OCI-LY7 (cell line): ENCODE data around the gene COQ5. TPM values are rescaled to one million over a fixed set of nuclear protein-coding genes. Genes with fewer than 3 reads are reported as not detected.

Source experiments
- BruUV-seq: library from RNA; stranded (reverse); fragments of 400-500 nt; replicated peaks from 2 replicates; lab custom pipeline; 2021; lab: Mats Ljungman, UMichigan
- CTCF ChIA-PET: fragments of 300-600 bp; sonication (Branson Sonifier 250); formaldehyde crosslinking; loops from one replicate; lab custom pipeline; 2022; ENCODE audit warnings: antibody characterized with exemption; ENCODE audit not compliant: unreplicated experiment; lab: Charles Lee
- POLR2A ChIA-PET: fragments of 300-600 bp; sonication (Branson Sonifier 250); formaldehyde crosslinking; loops from one replicate; lab custom pipeline; 2022; ENCODE audit warnings: antibody characterized with exemption; lab: Charles Lee
- DNase-seq: peaks from one replicate; pipeline ENCODE4 v3.0.0-alpha.2; 2015; ENCODE audit warnings: low spot score
- H2AFZ ChIP-seq: fragments of 200-600 bp; sonication (generic), shearing (Covaris generic); 2 replicates; pipeline ENCODE4 v1.6.1; 2014; ENCODE audit warnings: mild to moderate bottlenecking, antibody characterized with exemption, low read length, moderate library complexity
- H3K27ac ChIP-seq: fragments of 200-600 bp; sonication (generic); 2 replicates; pipeline ENCODE4 v1.5.1; 2014; ENCODE audit warnings: mixed run types, low read depth, mild to moderate bottlenecking, moderate library complexity, low read length, inconsistent platforms; ENCODE audit not compliant: poor library complexity, severe bottlenecking
- H3K36me3 ChIP-seq: fragments of 200-600 bp; sonication (generic); 2 replicates; pipeline ENCODE4 v1.6.1; 2014; ENCODE audit warnings: mild to moderate bottlenecking, antibody characterized with exemption, low read length, moderate library complexity, mixed read lengths; ENCODE audit not compliant: insufficient read depth
- H3K4me1 ChIP-seq: fragments of 200-600 bp; sonication (generic); 2 replicates; pipeline ENCODE4 v1.5.1; 2014; ENCODE audit warnings: mild to moderate bottlenecking, low read length; ENCODE audit not compliant: insufficient read depth, poor library complexity, severe bottlenecking
- H3K4me2 ChIP-seq: fragments of 200-600 bp; sonication (generic); 2 replicates; pipeline ENCODE4 v1.6.1; 2014; ENCODE audit warnings: mild to moderate bottlenecking, low read length
- H3K4me3 ChIP-seq: fragments of 200-600 bp; sonication (generic); 2 replicates; pipeline ENCODE4 v1.5.1; 2014; ENCODE audit warnings: mild to moderate bottlenecking, low read depth, low read length; ENCODE audit not compliant: poor library complexity, severe bottlenecking
- H3K79me2 ChIP-seq: fragments of 200-600 bp; sonication (generic); 2 replicates; pipeline ENCODE4 v1.6.1; 2016; ENCODE audit warnings: low read depth, mild to moderate bottlenecking, low read length, moderate library complexity, mixed read lengths; ENCODE audit not compliant: insufficient read depth
- H3K9me2 ChIP-seq: fragments of 200-600 bp; sonication (generic); 2 replicates; pipeline ENCODE4 v1.6.1; 2016; ENCODE audit warnings: mild to moderate bottlenecking, low read length, mixed read lengths; ENCODE audit not compliant: insufficient read depth
- H3K9me3 ChIP-seq: fragments of 200-600 bp; sonication (generic); 2 replicates; pipeline ENCODE4 v1.6.1; 2014; ENCODE audit warnings: mild to moderate bottlenecking, mixed run types, low read length, mixed read lengths
- H4K20me1 ChIP-seq: fragments of 200-600 bp; sonication (generic); 2 replicates; pipeline ENCODE4 v1.6.1; 2014; ENCODE audit warnings: mild to moderate bottlenecking, antibody characterized with exemption, low read length, moderate library complexity, mixed read lengths; ENCODE audit not compliant: insufficient read depth
- CTCF ChIP-seq: fragments of 200-600 bp; sonication (generic); conservative IDR thresholded peaks from 2 replicates; pipeline ENCODE4 v1.5.1; 2014; ENCODE audit warnings: mild to moderate bottlenecking, antibody characterized with exemption, low read length, moderate library complexity, mixed read lengths
- EZH2phosphoT487 ChIP-seq: fragments of 200-600 bp; sonication (generic); IDR thresholded peaks from 2 replicates; pipeline ENCODE4 v1.6.1; 2018; ENCODE audit warnings: low read depth, borderline replicate concordance, mild to moderate bottlenecking, mixed run types, antibody characterized with exemption, low read length, moderate library complexity, mixed read lengths
- intact Hi-C: fragments of 100-400 bp; cut with micrococcal nuclease; formaldehyde crosslinking; loops from one replicate; pipeline ENCODE4 v1.10.0; 2022; ENCODE audit not compliant: unreplicated experiment
- total RNA-seq, 2 experiments: library from RNA; depleted of rRNA in 1 of 2; stranded (reverse); fragments of >200 nt in 1 of 2; shearing (Covaris generic) in 1 of 2; gene quantifications; 2 replicates each; pipeline ENCODE4 v1.2.3, GENCODE V29; 2014 to 2022

COQ5 gene
- total RNA-seq, 2 experiments from 2014 or later = 40.9 to 49.5 TPM

- Histone ChIP-seq H2AFZ (no peak overlapping the region), H3K4me1 (peaks cover 44% of the 10 kb centered on the region), H4K20me1 (peaks cover 37% of the 10 kb centered on the region), H3K4me3 (peak overlapping the region; percentile 89), H3K27ac (peak overlapping the region; percentile 46), H3K9me2 (no peaks in the 10 kb centered on the region), H3K9me3 (no peaks in the 10 kb centered on the region), H3K36me3 (peaks cover 74% of the 10 kb centered on the region), H3K79me2 (peaks cover 94% of the 10 kb centered on the region), H3K4me2 (peak overlapping the region; percentile 97)
- BruUV-seq = no TSS peak
- DNase-seq = no peak
- intact Hi-C loops = loop anchor here (5.0 kb wide), 1 partner anchor 101 kb away; the partner anchor contains the start of gene COX6A1
- ChIA-PET CTCF (interaction anchor here (0.6 kb wide), 1 partner anchor 274 kb away, joined by 3 read pairs; no protein-coding TSS in a partner anchor), POLR2A (interaction anchor here (0.5 to 1.5 kb wide), 5 partner anchors 10 to 42 kb away, joined by 3 to 7 read pairs (median 4); partner anchors contain the start of genes COQ5 and POP5)
- no peak for TF ChIP-seq EZH2phosphoT487
- TF ChIP-seq CTCF = no peak
Measured at GRCh38 chr12:120538281-120539156, 9.6 kb upstream of the COQ5 start.

- intact Hi-C loops = loop anchor here (5.0 kb wide), 1 partner anchor 101 kb away; the partner anchor contains the start of gene COX6A1
Measured at GRCh38 chr12:120537856-120538220, 8.9 kb upstream of the COQ5 start.

More at GRCh38 chr12:120537856-120538220, 8.9 kb upstream of the COQ5 start:
- Histone ChIP-seq H2AFZ (no peak overlapping the region), H3K4me1 (peaks cover 50% of the 10 kb centered on the region), H3K9me3 (no peaks in the 10 kb centered on the region), H3K79me2 (peaks cover 87% of the 10 kb centered on the region), H3K27ac (peak overlapping the region; percentile 46), H3K4me2 (peak overlapping the region; percentile 97), H3K9me2 (no peaks in the 10 kb centered on the region), H4K20me1 (peaks cover 37% of the 10 kb centered on the region), H3K36me3 (peaks cover 67% of the 10 kb centered on the region), H3K4me3 (peak overlapping the region; percentile 89)
- ChIA-PET CTCF (interaction anchor here (0.6 kb wide), 1 partner anchor 275 kb away, joined by 3 read pairs; no protein-coding TSS in a partner anchor), POLR2A (interaction anchor here (0.5 to 1.2 kb wide), 5 partner anchors 9 to 24 kb away, joined by 3 to 7 read pairs (median 4); partner anchors contain the start of gene COQ5)
- no TSS peak for BruUV-seq
- DNase-seq = no peak
- TF ChIP-seq CTCF = no peak
- no peak for TF ChIP-seq EZH2phosphoT487
